Stimulated activated CD8-positive, alpha-beta memory T cell treated with anti-CD3 and anti-CD28 coated beads, Interleukin-12 subunit alpha, Interleukin-12 subunit beta, amount 100 ng/mL, for 4 hours (primary cell): ENCODE results near the gene CDC23.

ENCODE experiments used
- DNase-seq: peaks from one replicate; pipeline ENCODE4 v3.0.0-alpha.2; 2020; ENCODE audit warnings: low read depth

The CDC23 gene

GRCh38 chr5:138139781-138140090 lies 73.4 kb downstream of the CDC23 start:
- DNase-seq: no peak

GRCh38 chr5:138138949-138139780 lies 74.0 kb downstream of the CDC23 start, which contains the start of gene NME5:
NME5 (minus strand) TSS chr5:138139428; CDS start chr5:138138780, 648 bp downstream.
- DNase-seq: no peak
